Measurements from ENCODE around the gene PLEKHG3.

Gene PLEKHG3

DNA sequence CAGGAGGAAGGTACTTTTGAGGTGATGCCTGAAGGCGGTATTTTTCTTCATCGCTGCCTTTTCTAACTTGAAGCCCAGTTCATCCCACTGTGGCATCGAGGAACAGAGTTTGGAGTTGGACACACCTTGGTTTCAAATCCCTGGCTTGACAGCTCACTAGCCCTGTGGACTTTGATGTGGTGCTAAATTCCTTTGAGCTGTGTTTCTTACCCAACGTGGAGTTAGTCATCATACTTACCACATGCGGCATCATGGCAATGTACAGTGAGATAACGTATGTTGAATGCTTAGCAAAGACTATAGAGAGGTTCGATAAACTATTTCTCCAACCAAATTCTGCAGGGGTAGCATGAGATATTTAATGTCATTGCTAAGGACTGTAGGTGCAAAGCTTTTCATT, 3.4 kb downstream of the PLEKHG3 start:
- TF ChIP-seq CTCF (IDR thresholded peaks at IDR 0.05) = no peak
- TF ChIP-seq ZFX (IDR thresholded peaks at IDR 0.05; ENCODE audit: borderline replicate concordance) = no peak
- no peak overlapping the region for H3K27ac ChIP-seq

GRCh38 chr14:64708148-64709004, 4.2 kb downstream of the PLEKHG3 start:
- TF ChIP-seq ZFX (IDR thresholded peaks at IDR 0.05; ENCODE audit: borderline replicate concordance) = no peak
- TF ChIP-seq CTCF (IDR thresholded peaks at IDR 0.05) = no peak
- no peak overlapping the region for H3K27ac ChIP-seq

GRCh38 chr14:64709126-64709525, 4.9 kb downstream of the PLEKHG3 start:
- H3K27ac ChIP-seq = no peak overlapping the region
- no peak for TF ChIP-seq CTCF (IDR thresholded peaks at IDR 0.05)
- TF ChIP-seq ZFX (IDR thresholded peaks at IDR 0.05; ENCODE audit: borderline replicate concordance) = no peak

DNA sequence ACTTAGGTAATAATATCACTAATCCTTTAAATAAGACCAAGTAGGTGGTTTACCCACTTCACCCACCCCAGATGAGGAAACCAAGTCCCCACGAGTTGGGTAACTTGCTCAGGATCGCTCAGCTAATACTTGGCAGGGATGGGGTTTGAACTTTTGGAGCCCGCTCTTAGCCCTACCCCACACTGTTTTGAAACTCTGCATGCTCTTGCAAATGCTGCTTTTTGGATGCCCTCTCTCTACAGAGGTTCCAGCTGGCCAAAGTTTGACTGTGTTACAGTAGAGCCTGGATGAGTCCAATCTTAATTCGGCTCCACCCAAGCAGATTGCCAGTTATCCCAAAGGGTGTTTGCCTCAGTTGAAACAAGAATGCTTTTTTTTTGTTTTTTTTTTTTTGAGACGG, 6.8 kb downstream of the PLEKHG3 start:
- H3K27ac ChIP-seq = no peak overlapping the region
- TF ChIP-seq CTCF (IDR thresholded peaks at IDR 0.05) (no peak), ZFX (IDR thresholded peaks at IDR 0.05; ENCODE audit: borderline replicate concordance) (no peak)

- no peak overlapping the region for H3K27ac ChIP-seq
- TF ChIP-seq CTCF (IDR thresholded peaks at IDR 0.05) (no peak), ZFX (IDR thresholded peaks at IDR 0.05; ENCODE audit: borderline replicate concordance) (no peak)
These were observed 9.5 kb downstream of the PLEKHG3 start for GRCh38 chr14:64713677-64714076.

DNA sequence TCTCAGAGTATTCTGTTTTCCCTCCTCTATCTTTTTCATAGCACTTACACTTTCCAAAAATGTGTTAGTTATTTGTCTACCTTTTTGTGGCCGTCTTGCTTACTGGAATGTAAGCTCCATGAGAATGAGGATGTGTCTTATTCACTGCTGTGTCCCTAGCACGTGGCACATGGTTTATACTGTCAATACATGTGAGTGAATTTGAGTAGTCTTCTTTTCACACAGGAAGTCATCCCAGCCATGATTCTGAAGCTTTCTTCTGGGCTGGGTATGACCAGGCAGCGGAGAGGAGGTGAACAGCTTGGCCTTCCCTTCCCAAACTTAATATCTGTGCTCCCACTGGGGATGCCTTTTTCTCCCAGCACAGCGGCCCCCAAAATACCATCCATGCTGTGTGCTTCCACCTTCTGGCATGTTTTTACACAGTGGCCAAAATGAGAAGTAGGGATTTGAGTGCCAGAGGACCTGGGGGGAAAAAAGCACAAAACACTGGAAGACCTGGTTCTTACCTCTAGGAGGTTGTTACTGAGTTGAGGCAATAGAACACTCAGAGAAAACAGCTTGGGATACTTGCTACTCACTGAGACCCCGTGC, 10.3 kb downstream of the PLEKHG3 start:
- TF ChIP-seq CTCF (IDR thresholded peaks at IDR 0.05) (no peak), ZFX (IDR thresholded peaks at IDR 0.05; ENCODE audit: borderline replicate concordance) (no peak)
- H3K27ac ChIP-seq = no peak overlapping the region

GRCh38 chr14:64715146-64715627, 11.0 kb downstream of the PLEKHG3 start:
- H3K27ac ChIP-seq = no peak overlapping the region
- TF ChIP-seq CTCF (IDR thresholded peaks at IDR 0.05) (no peak), ZFX (IDR thresholded peaks at IDR 0.05; ENCODE audit: borderline replicate concordance) (no peak)

All from 22Rv1 (cell line).